ENCODE data around the gene AFF1.

AFF1 gene

DNA sequence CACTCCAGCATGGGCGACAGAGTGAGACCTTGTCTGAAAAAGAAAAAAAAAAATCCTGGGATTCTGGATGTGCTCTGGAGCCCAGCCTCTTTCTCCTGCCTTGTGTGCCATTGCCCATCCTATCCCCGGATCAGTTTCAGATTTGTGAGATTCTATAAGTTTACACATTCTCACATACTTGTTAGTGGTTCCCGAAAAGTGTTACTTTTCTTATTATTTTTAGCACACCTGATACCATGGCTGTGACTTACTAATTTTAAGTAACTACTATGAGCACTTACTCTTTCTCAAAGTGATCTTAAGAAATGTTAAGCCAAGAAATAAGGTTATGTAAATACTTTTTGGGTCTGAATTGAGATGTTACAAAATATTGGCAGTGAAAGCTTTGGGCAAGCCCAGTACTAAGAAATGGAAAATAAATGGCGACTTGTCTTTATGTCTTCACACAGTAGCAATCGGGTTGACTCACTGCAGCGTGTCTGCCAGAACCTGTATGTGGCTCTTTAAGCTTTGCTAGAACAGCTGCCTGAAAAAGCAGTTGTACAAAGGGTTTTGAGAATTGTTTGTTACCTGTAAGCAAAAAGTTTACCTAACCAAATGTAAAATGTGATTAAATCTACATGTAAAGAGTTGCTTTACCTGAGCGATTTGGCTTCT lies 166.9 kb downstream of the AFF1 start:
- TF ChIP-seq, protein P1, sequence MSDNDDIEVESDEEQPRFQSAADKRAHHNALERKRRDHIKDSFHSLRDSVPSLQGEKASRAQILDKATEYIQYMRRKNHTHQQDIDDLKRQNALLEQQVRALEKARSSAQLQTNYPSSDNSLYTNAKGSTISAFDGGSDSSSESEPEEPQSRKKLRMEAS (IDR thresholded peaks at IDR 0.05), result no peak
- TF ChIP-seq ZBTB7A (IDR thresholded peaks at IDR 0.05; ENCODE audit: low read depth) (no peak), YY1 (IDR thresholded peaks at IDR 0.05; ENCODE audit: low read depth) (no peak)

DNA sequence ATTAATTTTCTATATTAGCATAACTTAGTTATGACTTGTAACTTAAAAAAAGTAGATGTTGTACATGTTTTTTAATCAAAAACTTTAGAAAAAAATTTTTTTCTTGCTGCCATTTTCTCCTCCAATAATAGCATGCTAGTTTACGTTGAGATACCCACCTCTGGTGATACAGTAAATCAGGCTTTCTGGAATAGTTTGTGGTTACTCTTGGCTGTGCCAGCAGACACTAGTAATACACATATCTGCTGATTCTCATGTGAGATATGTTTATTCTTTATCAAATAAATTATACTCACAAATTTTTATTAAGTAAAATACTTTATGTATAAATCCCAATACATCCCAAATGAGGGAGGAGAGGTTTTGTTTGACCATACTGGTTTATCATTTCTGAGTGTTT lies 168.3 kb downstream of the AFF1 start:
- TF ChIP-seq NFIC (IDR thresholded peaks at IDR 0.05) (no peak), FOXM1 (IDR thresholded peaks at IDR 0.05; ENCODE audit: borderline replicate concordance, low read depth) (no peak), EP300 (IDR thresholded peaks at IDR 0.05; ENCODE audit: borderline replicate concordance) (no peak)

DNA sequence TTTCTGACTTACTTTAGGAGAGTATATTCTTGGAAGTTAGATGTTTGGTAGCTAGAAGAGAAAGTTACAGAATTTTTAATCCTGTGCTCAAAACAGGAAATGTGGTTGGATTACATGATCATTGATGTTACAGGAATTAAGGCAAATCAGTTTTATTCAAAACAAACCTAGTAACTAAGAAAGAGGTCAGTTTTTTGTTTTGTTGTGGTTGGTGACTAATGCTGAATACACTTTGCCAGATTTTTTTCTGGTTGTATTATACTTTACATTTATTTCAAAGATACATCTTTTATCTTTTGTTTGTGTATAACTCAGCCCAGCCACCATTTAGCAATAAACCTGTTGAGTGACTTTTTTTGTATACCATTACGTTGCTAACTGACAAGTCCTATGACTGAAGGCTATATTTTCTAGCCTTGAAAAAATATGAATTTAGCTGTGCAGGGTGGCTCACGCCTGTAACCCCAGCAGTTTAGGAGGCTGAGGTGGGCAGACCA lies 168.9 kb downstream of the AFF1 start:
- TF ChIP-seq, protein P2, sequence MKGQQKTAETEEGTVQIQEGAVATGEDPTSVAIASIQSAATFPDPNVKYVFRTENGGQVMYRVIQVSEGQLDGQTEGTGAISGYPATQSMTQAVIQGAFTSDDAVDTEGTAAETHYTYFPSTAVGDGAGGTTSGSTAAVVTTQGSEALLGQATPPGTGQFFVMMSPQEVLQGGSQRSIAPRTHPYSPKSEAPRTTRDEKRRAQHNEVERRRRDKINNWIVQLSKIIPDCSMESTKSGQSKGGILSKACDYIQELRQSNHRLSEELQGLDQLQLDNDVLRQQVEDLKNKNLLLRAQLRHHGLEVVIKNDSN (IDR thresholded peaks at IDR 0.05), result no peak
- TF ChIP-seq EP300 (IDR thresholded peaks at IDR 0.05; ENCODE audit: borderline replicate concordance), result no peak
- TF ChIP-seq, protein P1 (IDR thresholded peaks at IDR 0.05), result no peak
- no peak for TF ChIP-seq EGR1 (IDR thresholded peaks at IDR 0.05)
- TF ChIP-seq YY1 (IDR thresholded peaks at IDR 0.05; ENCODE audit: low read depth), result no peak
- TF ChIP-seq TEAD4 (IDR thresholded peaks at IDR 0.05), result no peak
- no peak for TF ChIP-seq TCF12 (IDR thresholded peaks at IDR 0.05; ENCODE audit: low read depth)
- TF ChIP-seq NFIC (IDR thresholded peaks at IDR 0.05), result no peak
- TF ChIP-seq ZBTB7A (IDR thresholded peaks at IDR 0.05; ENCODE audit: low read depth), result no peak
- no peak for TF ChIP-seq RAD21 (IDR thresholded peaks at IDR 0.05; ENCODE audit: low read depth)
- TF ChIP-seq TAF1 (IDR thresholded peaks at IDR 0.05; ENCODE audit: low read depth), result no peak
- no peak for TF ChIP-seq CEBPB (IDR thresholded peaks at IDR 0.05)
- TF ChIP-seq, protein P3, sequence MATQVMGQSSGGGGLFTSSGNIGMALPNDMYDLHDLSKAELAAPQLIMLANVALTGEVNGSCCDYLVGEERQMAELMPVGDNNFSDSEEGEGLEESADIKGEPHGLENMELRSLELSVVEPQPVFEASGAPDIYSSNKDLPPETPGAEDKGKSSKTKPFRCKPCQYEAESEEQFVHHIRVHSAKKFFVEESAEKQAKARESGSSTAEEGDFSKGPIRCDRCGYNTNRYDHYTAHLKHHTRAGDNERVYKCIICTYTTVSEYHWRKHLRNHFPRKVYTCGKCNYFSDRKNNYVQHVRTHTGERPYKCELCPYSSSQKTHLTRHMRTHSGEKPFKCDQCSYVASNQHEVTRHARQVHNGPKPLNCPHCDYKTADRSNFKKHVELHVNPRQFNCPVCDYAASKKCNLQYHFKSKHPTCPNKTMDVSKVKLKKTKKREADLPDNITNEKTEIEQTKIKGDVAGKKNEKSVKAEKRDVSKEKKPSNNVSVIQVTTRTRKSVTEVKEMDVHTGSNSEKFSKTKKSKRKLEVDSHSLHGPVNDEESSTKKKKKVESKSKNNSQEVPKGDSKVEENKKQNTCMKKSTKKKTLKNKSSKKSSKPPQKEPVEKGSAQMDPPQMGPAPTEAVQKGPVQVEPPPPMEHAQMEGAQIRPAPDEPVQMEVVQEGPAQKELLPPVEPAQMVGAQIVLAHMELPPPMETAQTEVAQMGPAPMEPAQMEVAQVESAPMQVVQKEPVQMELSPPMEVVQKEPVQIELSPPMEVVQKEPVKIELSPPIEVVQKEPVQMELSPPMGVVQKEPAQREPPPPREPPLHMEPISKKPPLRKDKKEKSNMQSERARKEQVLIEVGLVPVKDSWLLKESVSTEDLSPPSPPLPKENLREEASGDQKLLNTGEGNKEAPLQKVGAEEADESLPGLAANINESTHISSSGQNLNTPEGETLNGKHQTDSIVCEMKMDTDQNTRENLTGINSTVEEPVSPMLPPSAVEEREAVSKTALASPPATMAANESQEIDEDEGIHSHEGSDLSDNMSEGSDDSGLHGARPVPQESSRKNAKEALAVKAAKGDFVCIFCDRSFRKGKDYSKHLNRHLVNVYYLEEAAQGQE (IDR thresholded peaks at IDR 0.05; ENCODE audit: low read depth), result no peak
- no peak for TF ChIP-seq FOXM1 (IDR thresholded peaks at IDR 0.05; ENCODE audit: borderline replicate concordance, low read depth)
- no peak for TF ChIP-seq CREB1 (IDR thresholded peaks at IDR 0.05; ENCODE audit: low read depth)

DNA sequence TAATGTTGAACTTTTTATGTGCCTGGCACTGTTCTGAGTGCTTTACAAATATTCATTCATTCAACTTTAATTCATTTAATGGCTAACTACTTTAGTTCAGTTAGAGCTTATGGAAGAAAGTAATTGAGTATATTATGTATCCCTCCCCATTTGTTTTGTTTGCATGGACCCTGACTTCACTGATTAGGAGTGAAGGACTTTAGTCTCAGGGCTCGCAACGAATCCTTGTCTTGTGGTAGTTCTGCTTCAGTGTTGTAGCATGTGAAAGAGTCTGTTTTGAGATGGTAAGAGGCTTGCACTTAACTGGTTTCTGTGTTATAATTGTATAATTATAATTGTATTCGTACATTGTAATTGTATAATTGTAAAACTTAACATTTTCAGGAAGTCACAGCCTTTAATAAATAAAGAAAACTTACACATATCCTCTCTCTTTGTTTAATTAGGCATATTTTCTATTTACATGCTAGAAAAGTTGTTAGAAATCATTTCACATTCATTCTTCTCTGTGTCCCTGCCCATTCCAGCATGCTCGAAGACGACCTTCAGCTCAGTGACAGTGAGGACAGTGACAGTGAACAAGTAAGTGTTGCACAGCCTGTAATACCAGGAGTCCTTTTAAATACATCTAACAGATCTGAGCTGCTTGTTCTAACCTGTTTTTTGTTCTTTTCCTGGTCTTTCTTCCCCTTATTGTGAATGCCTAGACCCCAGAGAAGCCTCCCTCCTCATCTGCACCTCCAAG lies 170.5 kb downstream of the AFF1 start:
- TF ChIP-seq ZBTB7A (IDR thresholded peaks at IDR 0.05; ENCODE audit: low read depth) (no peak), EP300 (IDR thresholded peaks at IDR 0.05; ENCODE audit: borderline replicate concordance) (no peak), FOXM1 (IDR thresholded peaks at IDR 0.05; ENCODE audit: borderline replicate concordance, low read depth) (no peak), NFIC (IDR thresholded peaks at IDR 0.05) (no peak), TEAD4 (IDR thresholded peaks at IDR 0.05) (no peak), RAD21 (IDR thresholded peaks at IDR 0.05; ENCODE audit: low read depth) (no peak), TAF1 (IDR thresholded peaks at IDR 0.05; ENCODE audit: low read depth) (no peak), TCF12 (IDR thresholded peaks at IDR 0.05; ENCODE audit: low read depth) (no peak), CEBPB (IDR thresholded peaks at IDR 0.05) (no peak), YY1 (IDR thresholded peaks at IDR 0.05; ENCODE audit: low read depth) (no peak), CREB1 (IDR thresholded peaks at IDR 0.05; ENCODE audit: low read depth) (no peak), EGR1 (IDR thresholded peaks at IDR 0.05) (no peak)
- TF ChIP-seq, protein P3 (IDR thresholded peaks at IDR 0.05; ENCODE audit: low read depth), result no peak
- TF ChIP-seq, protein P2 (IDR thresholded peaks at IDR 0.05), result no peak
- TF ChIP-seq, protein P1 (IDR thresholded peaks at IDR 0.05), result no peak

DNA sequence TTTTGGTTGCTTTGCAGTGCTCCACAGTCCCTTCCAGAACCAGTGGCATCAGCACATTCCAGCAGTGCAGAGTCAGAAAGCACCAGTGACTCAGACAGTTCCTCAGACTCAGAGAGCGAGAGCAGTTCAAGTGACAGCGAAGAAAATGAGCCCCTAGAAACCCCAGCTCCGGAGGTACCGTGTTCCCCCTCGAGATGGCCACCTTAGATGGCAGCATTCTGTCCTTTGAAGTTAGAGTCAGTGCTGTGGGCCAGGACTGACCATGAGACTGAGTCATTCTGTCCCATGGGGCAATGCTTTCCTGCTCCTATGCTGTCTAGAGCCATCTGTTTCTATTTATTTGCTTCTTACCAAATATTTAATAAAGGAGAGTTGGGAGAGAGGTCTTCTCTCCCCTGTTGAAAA lies 173.3 kb downstream of the AFF1 start:
- TF ChIP-seq EGR1 (IDR thresholded peaks at IDR 0.05) (no peak), TEAD4 (IDR thresholded peaks at IDR 0.05) (peak; percentile 86)

DNA sequence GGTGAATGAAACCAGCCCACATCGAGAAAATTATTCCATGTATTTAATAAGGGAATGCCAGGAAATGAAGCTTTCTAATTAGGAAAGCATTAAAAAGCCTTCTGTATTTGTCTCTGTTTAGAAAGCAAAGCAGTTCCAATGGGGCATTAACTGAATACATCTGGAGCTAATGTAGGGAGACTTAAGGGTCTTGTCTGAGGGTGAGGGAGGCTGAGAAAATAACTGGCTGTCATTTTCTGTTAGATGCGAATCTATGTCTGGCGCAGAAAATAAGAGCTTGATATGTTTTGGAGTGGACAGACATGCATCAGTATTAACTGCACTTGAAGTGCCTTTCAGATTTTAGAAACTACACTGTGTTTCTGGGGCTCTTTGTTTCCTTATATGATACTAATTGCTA lies 174.3 kb downstream of the AFF1 start:
- TF ChIP-seq ZBTB7A (IDR thresholded peaks at IDR 0.05; ENCODE audit: low read depth) (no peak), CREB1 (IDR thresholded peaks at IDR 0.05; ENCODE audit: low read depth) (no peak)
- TF ChIP-seq, protein P3 (IDR thresholded peaks at IDR 0.05; ENCODE audit: low read depth), result no peak
